GM23248 (cell line): ENCODE results near the gene ELOVL6. TPM values are rescaled to one million over a fixed set of nuclear protein-coding genes. Genes with fewer than 3 reads are reported as not detected.

ENCODE experiments used
- DNase-seq: peaks from one replicate; pipeline ENCODE4 v3.0.0-alpha.2; 2015
- H2AFZ ChIP-seq: fragments of 200-600 bp; sonication (generic); 2 replicates; pipeline ENCODE4 v1.6.1; 2016; ENCODE audit warnings: antibody characterized with exemption
- H3F3A ChIP-seq: fragments of 200-600 bp; sonication (generic); 2 replicates; pipeline ENCODE4 v1.6.1; 2016; ENCODE audit warnings: mild to moderate bottlenecking, antibody characterized with exemption, mixed run types; ENCODE audit not compliant: insufficient read depth
- H3K27ac ChIP-seq: fragments of 200-600 bp; sonication (generic); 2 replicates; pipeline ENCODE4 v1.5.1; 2016; ENCODE audit warnings: mild to moderate bottlenecking
- H3K27me3 ChIP-seq: fragments of 200-600 bp; sonication (generic); replicated peaks from 2 replicates; pipeline ENCODE4 v1.6.1; 2016; ENCODE audit warnings: mild to moderate bottlenecking; ENCODE audit not compliant: insufficient read depth
- H3K36me3 ChIP-seq: fragments of 200-600 bp; sonication (generic); 2 replicates; pipeline ENCODE4 v1.6.1; 2016; ENCODE audit warnings: low read depth, mild to moderate bottlenecking
- H3K4me1 ChIP-seq: fragments of 200-600 bp; sonication (generic); 2 replicates; pipeline ENCODE4 v1.6.1; 2016; ENCODE audit warnings: mild to moderate bottlenecking; ENCODE audit not compliant: insufficient read depth
- H3K4me2 ChIP-seq: fragments of 200-600 bp; sonication (generic); one replicate; pipeline ENCODE4 v1.6.1; 2016; ENCODE audit warnings: mild to moderate bottlenecking; ENCODE audit not compliant: unreplicated experiment
- H3K4me3 ChIP-seq: fragments of 200-600 bp; sonication (generic); 2 replicates; pipeline ENCODE4 v1.5.1; 2016; ENCODE audit warnings: mild to moderate bottlenecking
- H3K79me2 ChIP-seq: fragments of 200-600 bp; sonication (generic); 2 replicates; pipeline ENCODE4 v1.6.1; 2016; ENCODE audit warnings: mild to moderate bottlenecking; ENCODE audit not compliant: insufficient read depth
- H3K9ac ChIP-seq: fragments of 200-600 bp; sonication (generic); 2 replicates; pipeline ENCODE4 v1.6.1; 2016; ENCODE audit warnings: mild to moderate bottlenecking
- H3K9me2 ChIP-seq: fragments of 200-600 bp; sonication (generic); 2 replicates; pipeline ENCODE4 v1.6.1; 2016; ENCODE audit warnings: mixed run types, mild to moderate bottlenecking, moderate library complexity; ENCODE audit not compliant: insufficient read depth
- H3K9me3 ChIP-seq: fragments of 200-600 bp; sonication (generic); one replicate; pipeline ENCODE4 v1.6.1; 2017; ENCODE audit warnings: low read depth
- H4K20me1 ChIP-seq: fragments of 200-600 bp; sonication (generic); 2 replicates; pipeline ENCODE4 v1.6.0; 2016; ENCODE audit not compliant: insufficient read depth
- EZH2 ChIP-seq: fragments of 200-600 bp; sonication (generic); IDR thresholded peaks from 2 replicates; pipeline ENCODE4 v1.6.1; 2018; ENCODE audit warnings: antibody characterized with exemption, mild to moderate bottlenecking; ENCODE audit not compliant: insufficient read depth, poor library complexity, severe bottlenecking
- EZH2phosphoT487 ChIP-seq: fragments of 200-600 bp; sonication (generic); IDR thresholded peaks from 2 replicates; pipeline ENCODE4 v1.6.1; 2018; ENCODE audit warnings: antibody characterized with exemption, moderate library complexity, mild to moderate bottlenecking, low read depth; ENCODE audit not compliant: insufficient read depth
- WGBS, 2 experiments: methylation state at CpG; one replicate each; pipeline ENCODE4 v1.1.6; 2015 to 2017; ENCODE audit warnings: low lambda C conversion rate in 2 of 2, low coverage in 1 of 2; ENCODE audit errors: missing lambda C conversion rate in 2 of 2; 5-methylcytosine and 5-hydroxymethylcytosine counted together
- in situ Hi-C: fragments of 300-500 bp; cut with MboI; formaldehyde crosslinking; loops from 2 replicates; pipeline ENCODE4 v1.15.0; 2020
- polyA plus RNA-seq: library from polyadenylated mRNA; unstranded; fragments of >200 nt; fragmentation: Nextera tagmentation; extraction: Ambion mirVana; gene quantifications from 2 replicates; pipeline ENCODE4 v1.2.1, GENCODE V29; 2016
- total RNA-seq: library from RNA; depleted of rRNA; stranded (reverse); fragments of >200 nt; shearing (Covaris generic); gene quantifications from 2 replicates; pipeline ENCODE4 v1.2.3, GENCODE V29; 2014

Gene ELOVL6
- total and polyA plus RNA-seq, 2 experiments from 2014 or later: 8.0 to 13.2 TPM

DNA sequence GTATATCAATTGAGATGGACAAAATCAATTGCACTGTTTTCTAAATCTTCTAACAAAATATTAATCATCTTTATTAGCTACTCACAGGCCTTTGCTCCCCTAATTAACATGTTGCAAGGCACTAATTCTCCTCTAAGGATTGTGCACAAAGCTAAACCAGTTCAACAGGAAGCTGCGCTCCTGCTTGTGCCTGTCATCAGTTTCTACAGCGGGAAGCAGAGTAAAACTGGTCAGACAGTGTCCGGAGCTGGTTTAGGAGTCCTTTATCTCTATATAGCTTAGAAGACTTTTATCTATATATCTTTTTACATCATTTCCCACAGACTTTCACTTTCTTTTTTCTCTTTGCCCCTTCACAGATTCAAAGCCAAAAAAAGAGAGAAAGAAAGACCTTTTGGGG lies 79.1 kb downstream of the ELOVL6 start:
- WGBS, 2 experiments: 77 to 81% methylated on average over 3 of the region's 3 CpGs
- no peaks in the 10 kb centered on the region for H3K36me3 ChIP-seq
- H3K9me2 ChIP-seq: no peaks in the 10 kb centered on the region
- peaks cover 12% of the 10 kb centered on the region for H3K4me1 ChIP-seq
- no peaks in the 10 kb centered on the region for H3K27me3 ChIP-seq
- no peaks in the 10 kb centered on the region for H3K79me2 ChIP-seq
- peak overlapping the region; percentile 47 for H3K4me2 ChIP-seq
- peaks cover 9% of the 10 kb centered on the region; the same call in 1 of the 2 replicates for H3F3A ChIP-seq
- H3K4me3 ChIP-seq: no peak overlapping the region
- in situ Hi-C loops: no loop called here
- 0 out of 2 replicates have a peak overlapping the region, but pooled peaks have one; percentile 19 for H3K27ac ChIP-seq
- 0 out of 2 replicates have a peak overlapping the region, but pooled peaks have one; percentile 21 for H2AFZ ChIP-seq
- DNase-seq: no peak
- TF ChIP-seq EZH2phosphoT487 (no peak), EZH2 (no peak)
- no peak overlapping the region for H3K9ac ChIP-seq
- H4K20me1 ChIP-seq: no peaks in the 10 kb centered on the region
- H3K9me3 ChIP-seq: no peaks in the 10 kb centered on the region

- no peak overlapping the region for H2AFZ ChIP-seq
- TF ChIP-seq EZH2 (no peak), EZH2phosphoT487 (no peak)
- WGBS, 2 experiments: 94 to 99% methylated on average over 4 of the region's 4 CpGs
- H3K4me3 ChIP-seq: no peak overlapping the region
- peaks cover 5% of the 10 kb centered on the region; the same call in 1 of the 2 replicates for H3F3A ChIP-seq
- peaks cover 27% of the 10 kb centered on the region for H3K4me1 ChIP-seq
- no peak overlapping the region for H3K9ac ChIP-seq
- H4K20me1 ChIP-seq: no peaks in the 10 kb centered on the region
- no peaks in the 10 kb centered on the region for H3K27me3 ChIP-seq
- no peak overlapping the region for H3K27ac ChIP-seq
- H3K9me2 ChIP-seq: no peaks in the 10 kb centered on the region
- H3K36me3 ChIP-seq: no peaks in the 10 kb centered on the region
- no peak overlapping the region for H3K4me2 ChIP-seq
- H3K9me3 ChIP-seq: no peaks in the 10 kb centered on the region
- no peaks in the 10 kb centered on the region for H3K79me2 ChIP-seq
- no peak for DNase-seq
- in situ Hi-C loops: no loop called here
These were observed 86.4 kb downstream of the ELOVL6 start for GRCh38 chr4:110112056-110112455.

GRCh38 chr4:110109455-110109854 lies 89.0 kb downstream of the ELOVL6 start:
- H2AFZ ChIP-seq: no peak overlapping the region
- H3K36me3 ChIP-seq: no peaks in the 10 kb centered on the region
- no peaks in the 10 kb centered on the region for H3K27me3 ChIP-seq
- TF ChIP-seq EZH2phosphoT487 (no peak), EZH2 (no peak)
- H3K27ac ChIP-seq: no peak overlapping the region
- no peaks in the 10 kb centered on the region for H3K9me3 ChIP-seq
- no peak overlapping the region for H3K4me2 ChIP-seq
- H4K20me1 ChIP-seq: no peaks in the 10 kb centered on the region
- peaks cover 36% of the 10 kb centered on the region for H3K4me1 ChIP-seq
- H3K9me2 ChIP-seq: no peaks in the 10 kb centered on the region
- H3F3A ChIP-seq: peaks cover 5% of the 10 kb centered on the region; the same call in 1 of the 2 replicates
- no peak overlapping the region for H3K4me3 ChIP-seq
- in situ Hi-C loops: no loop called here
- no peak overlapping the region for H3K9ac ChIP-seq
- no peaks in the 10 kb centered on the region for H3K79me2 ChIP-seq
- no peak for DNase-seq
- WGBS, 2 experiments: 93 to 98% methylated on average over 3 of the region's 3 CpGs

DNA sequence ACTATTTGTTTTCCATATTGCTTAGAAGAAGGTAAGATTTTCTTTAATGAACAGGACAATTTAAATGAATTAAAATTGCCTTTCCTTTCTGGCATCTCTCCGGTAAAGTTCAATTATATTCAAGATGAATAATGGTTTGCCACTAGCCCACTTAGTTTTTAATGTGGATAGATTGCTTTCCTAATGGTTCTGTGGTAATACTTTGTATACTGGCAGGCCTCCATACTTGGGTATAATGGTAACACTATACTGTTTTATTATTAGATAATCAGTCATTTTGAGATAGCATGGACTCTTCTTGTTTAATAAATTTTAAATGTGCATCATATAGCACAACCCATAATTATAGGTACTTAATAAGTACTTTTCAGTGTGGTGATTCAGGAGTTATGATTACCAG lies 89.5 kb downstream of the ELOVL6 start:
- Histone ChIP-seq H3K4me2 (no peak overlapping the region), H3K79me2 (no peaks in the 10 kb centered on the region), H3K27ac (no peak overlapping the region), H2AFZ (no peak overlapping the region), H3K27me3 (no peaks in the 10 kb centered on the region), H3K9ac (no peak overlapping the region), H3K9me3 (no peaks in the 10 kb centered on the region), H4K20me1 (no peaks in the 10 kb centered on the region), H3K4me1 (peaks cover 36% of the 10 kb centered on the region), H3K9me2 (no peaks in the 10 kb centered on the region), H3F3A (peaks cover 5% of the 10 kb centered on the region; the same call in 1 of the 2 replicates), H3K36me3 (no peaks in the 10 kb centered on the region; the same call in 1 of the 2 replicates), H3K4me3 (no peak overlapping the region)
- no peak for TF ChIP-seq EZH2
- TF ChIP-seq EZH2phosphoT487: no peak
- 92 to 100% methylated on average over 1 of the region's 1 CpG for WGBS, 2 experiments
- DNase-seq: no peak
- in situ Hi-C loops: no loop called here
